GM23248 (cell line): ENCODE data around the gene USP40. TPM values are rescaled to one million over a fixed set of nuclear protein-coding genes. Genes with fewer than 3 reads are reported as not detected.

ENCODE experiments used
- DNase-seq: peaks from one replicate; pipeline ENCODE4 v3.0.0-alpha.2; 2015
- H2AFZ ChIP-seq: fragments of 200-600 bp; sonication (generic); 2 replicates; pipeline ENCODE4 v1.6.1; 2016; ENCODE audit warnings: antibody characterized with exemption
- H3F3A ChIP-seq: fragments of 200-600 bp; sonication (generic); 2 replicates; pipeline ENCODE4 v1.6.1; 2016; ENCODE audit warnings: mild to moderate bottlenecking, antibody characterized with exemption, mixed run types; ENCODE audit not compliant: insufficient read depth
- H3K27ac ChIP-seq: fragments of 200-600 bp; sonication (generic); 2 replicates; pipeline ENCODE4 v1.5.1; 2016; ENCODE audit warnings: mild to moderate bottlenecking
- H3K27me3 ChIP-seq: fragments of 200-600 bp; sonication (generic); replicated peaks from 2 replicates; pipeline ENCODE4 v1.6.1; 2016; ENCODE audit warnings: mild to moderate bottlenecking; ENCODE audit not compliant: insufficient read depth
- H3K36me3 ChIP-seq: fragments of 200-600 bp; sonication (generic); 2 replicates; pipeline ENCODE4 v1.6.1; 2016; ENCODE audit warnings: low read depth, mild to moderate bottlenecking
- H3K4me1 ChIP-seq: fragments of 200-600 bp; sonication (generic); 2 replicates; pipeline ENCODE4 v1.6.1; 2016; ENCODE audit warnings: mild to moderate bottlenecking; ENCODE audit not compliant: insufficient read depth
- H3K4me2 ChIP-seq: fragments of 200-600 bp; sonication (generic); one replicate; pipeline ENCODE4 v1.6.1; 2016; ENCODE audit warnings: mild to moderate bottlenecking; ENCODE audit not compliant: unreplicated experiment
- H3K4me3 ChIP-seq: fragments of 200-600 bp; sonication (generic); 2 replicates; pipeline ENCODE4 v1.5.1; 2016; ENCODE audit warnings: mild to moderate bottlenecking
- H3K79me2 ChIP-seq: fragments of 200-600 bp; sonication (generic); 2 replicates; pipeline ENCODE4 v1.6.1; 2016; ENCODE audit warnings: mild to moderate bottlenecking; ENCODE audit not compliant: insufficient read depth
- H3K9ac ChIP-seq: fragments of 200-600 bp; sonication (generic); 2 replicates; pipeline ENCODE4 v1.6.1; 2016; ENCODE audit warnings: mild to moderate bottlenecking
- H3K9me2 ChIP-seq: fragments of 200-600 bp; sonication (generic); 2 replicates; pipeline ENCODE4 v1.6.1; 2016; ENCODE audit warnings: mixed run types, mild to moderate bottlenecking, moderate library complexity; ENCODE audit not compliant: insufficient read depth
- H3K9me3 ChIP-seq: fragments of 200-600 bp; sonication (generic); one replicate; pipeline ENCODE4 v1.6.1; 2017; ENCODE audit warnings: low read depth
- H4K20me1 ChIP-seq: fragments of 200-600 bp; sonication (generic); 2 replicates; pipeline ENCODE4 v1.6.0; 2016; ENCODE audit not compliant: insufficient read depth
- EZH2 ChIP-seq: fragments of 200-600 bp; sonication (generic); IDR thresholded peaks from 2 replicates; pipeline ENCODE4 v1.6.1; 2018; ENCODE audit warnings: antibody characterized with exemption, mild to moderate bottlenecking; ENCODE audit not compliant: insufficient read depth, poor library complexity, severe bottlenecking
- EZH2phosphoT487 ChIP-seq: fragments of 200-600 bp; sonication (generic); IDR thresholded peaks from 2 replicates; pipeline ENCODE4 v1.6.1; 2018; ENCODE audit warnings: antibody characterized with exemption, moderate library complexity, mild to moderate bottlenecking, low read depth; ENCODE audit not compliant: insufficient read depth
- WGBS, 2 experiments: methylation state at CpG; one replicate each; pipeline ENCODE4 v1.1.6; 2015 to 2017; ENCODE audit warnings: low lambda C conversion rate in 2 of 2, low coverage in 1 of 2; ENCODE audit errors: missing lambda C conversion rate in 2 of 2; 5-methylcytosine and 5-hydroxymethylcytosine counted together
- in situ Hi-C: fragments of 300-500 bp; cut with MboI; formaldehyde crosslinking; loops from 2 replicates; pipeline ENCODE4 v1.15.0; 2020
- polyA plus RNA-seq: library from polyadenylated mRNA; unstranded; fragments of >200 nt; fragmentation: Nextera tagmentation; extraction: Ambion mirVana; gene quantifications from 2 replicates; pipeline ENCODE4 v1.2.1, GENCODE V29; 2016
- total RNA-seq: library from RNA; depleted of rRNA; stranded (reverse); fragments of >200 nt; shearing (Covaris generic); gene quantifications from 2 replicates; pipeline ENCODE4 v1.2.3, GENCODE V29; 2014

USP40 gene
- total and polyA plus RNA-seq, 2 experiments from 2014 or later: 25.1 to 31.0 TPM

- WGBS, 2 experiments: 93 to 95% methylated on average over 22 of the region's 22 CpGs
- Histone ChIP-seq H3K79me2 (no peaks in the 10 kb centered on the region), H3K9me2 (no peaks in the 10 kb centered on the region), H3K9me3 (no peaks in the 10 kb centered on the region), H2AFZ (no peak overlapping the region), H3K4me1 (peaks cover 6% of the 10 kb centered on the region), H3K4me2 (no peak overlapping the region), H3K36me3 (peaks cover 46% of the 10 kb centered on the region), H3K9ac (no peak overlapping the region), H3K27me3 (no peaks in the 10 kb centered on the region), H4K20me1 (0 out of 2 replicates have a peak, but pooled peaks cover 2% of the 10 kb centered on the region), H3K27ac (no peak overlapping the region), H3K4me3 (no peak overlapping the region), H3F3A (0 out of 2 replicates have a peak, but pooled peaks cover 3% of the 10 kb centered on the region)
- DNase-seq: no peak
- TF ChIP-seq EZH2: no peak
- no peak for TF ChIP-seq EZH2phosphoT487
- in situ Hi-C loops: no loop called here
Observed at GRCh38 chr2:233481368-233482142, 85.0 kb downstream of the USP40 start.

DNA sequence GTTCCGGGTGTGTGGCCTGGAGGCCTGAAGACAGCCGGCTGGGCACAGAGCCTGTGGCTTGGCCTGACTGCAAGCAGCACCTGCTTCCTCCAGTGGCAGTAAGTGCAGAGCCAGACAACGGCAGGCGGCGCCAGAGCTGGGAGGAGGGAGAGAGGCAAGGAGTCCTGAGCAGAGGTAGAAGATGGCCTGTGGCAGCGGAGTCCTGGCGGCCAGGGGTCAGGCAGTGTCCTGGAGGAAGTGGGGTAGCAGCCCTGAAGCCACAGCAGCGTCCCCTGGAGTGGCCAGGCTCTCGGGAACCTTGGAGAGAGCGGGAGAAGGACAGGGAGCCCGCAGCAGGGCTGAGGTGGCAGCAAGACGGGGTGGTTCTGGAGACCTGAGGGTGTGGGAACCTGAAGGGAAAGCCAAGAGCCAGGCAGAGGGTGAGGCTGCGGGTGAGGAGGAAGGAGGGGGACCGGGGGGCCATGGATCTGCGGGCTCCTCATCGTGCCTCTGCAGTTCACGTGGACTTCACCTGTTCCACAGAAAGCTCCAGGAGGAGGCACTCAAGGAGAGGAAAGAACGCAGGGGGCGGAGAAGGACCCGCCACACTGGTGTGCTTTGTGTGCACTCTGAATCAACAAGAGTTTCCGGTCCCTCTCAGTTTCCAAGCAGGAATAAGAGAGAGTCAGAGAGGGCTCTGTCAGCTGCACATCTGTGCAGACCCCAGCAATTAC, 85.9 kb downstream of the USP40 start:
- Histone ChIP-seq H3K4me1 (no peaks in the 10 kb centered on the region), H3K4me2 (no peak overlapping the region), H3K79me2 (no peaks in the 10 kb centered on the region), H4K20me1 (0 out of 2 replicates have a peak, but pooled peaks cover 2% of the 10 kb centered on the region), H3K27ac (no peak overlapping the region), H3K36me3 (peaks cover 44% of the 10 kb centered on the region), H2AFZ (no peak overlapping the region), H3K9me2 (no peaks in the 10 kb centered on the region), H3K9me3 (no peaks in the 10 kb centered on the region), H3F3A (no peaks in the 10 kb centered on the region), H3K27me3 (no peaks in the 10 kb centered on the region), H3K9ac (no peak overlapping the region), H3K4me3 (no peak overlapping the region)
- no peak for DNase-seq
- TF ChIP-seq EZH2phosphoT487 (no peak), EZH2 (no peak)
- in situ Hi-C loops: no loop called here
- 92% methylated on average over 17 to 21 of the region's 21 CpGs for WGBS, 2 experiments

- Histone ChIP-seq H3K4me2 (no peak overlapping the region), H3K27ac (no peak overlapping the region), H3K4me1 (no peaks in the 10 kb centered on the region), H2AFZ (no peak overlapping the region), H3K9ac (no peak overlapping the region), H3K9me2 (no peaks in the 10 kb centered on the region), H3K79me2 (no peaks in the 10 kb centered on the region), H3F3A (no peaks in the 10 kb centered on the region), H3K4me3 (no peak overlapping the region), H4K20me1 (0 out of 2 replicates have a peak, but pooled peaks cover 2% of the 10 kb centered on the region), H3K27me3 (no peaks in the 10 kb centered on the region), H3K36me3 (peaks cover 36% of the 10 kb centered on the region), H3K9me3 (no peaks in the 10 kb centered on the region)
- WGBS, 2 experiments: 92 to 93% methylated on average over 27 of the region's 27 CpGs
- no peak for TF ChIP-seq EZH2phosphoT487
- TF ChIP-seq EZH2: no peak
- no peak for DNase-seq
- in situ Hi-C loops: no loop called here
Observed at GRCh38 chr2:233479616-233480489, 86.7 kb downstream of the USP40 start.
